ENCODE measurements around the gene SLC39A8. TPM values are rescaled to one million over a fixed set of nuclear protein-coding genes. Genes with fewer than 3 reads are reported as not detected.
A peak's percentile ranks its signal among the peaks of the same experiment; 100 is the strongest.

Gene SLC39A8
- total RNA-seq, 1 donor from 2014 or later = 8.2 TPM

DNA sequence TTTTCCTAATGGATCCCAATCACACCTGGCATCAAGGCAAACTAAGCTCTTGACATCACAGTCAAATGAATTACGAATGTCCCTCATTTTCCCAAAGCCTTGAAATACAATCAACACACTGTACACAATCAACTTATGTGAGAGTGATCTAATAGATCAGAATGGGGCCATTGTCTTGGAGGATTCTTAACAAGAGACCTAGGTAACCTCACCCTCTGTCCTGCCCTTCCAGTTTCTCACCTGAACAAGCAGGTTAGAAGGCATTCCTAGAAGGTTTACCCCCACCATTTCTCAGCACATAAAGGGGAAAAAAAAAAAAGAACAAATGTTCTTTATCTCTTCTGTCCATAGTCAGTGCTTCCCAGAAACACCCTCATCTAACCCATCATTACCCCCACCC lies 6.3 kb downstream of the SLC39A8 start:
- DNase-seq = no peak

- no peak for DNase-seq
Observed at GRCh38 chr4:102338405-102338804, 6.9 kb downstream of the SLC39A8 start.

GRCh38 chr4:102335616-102336015 lies 9.7 kb downstream of the SLC39A8 start:
- no peak for DNase-seq

DNA sequence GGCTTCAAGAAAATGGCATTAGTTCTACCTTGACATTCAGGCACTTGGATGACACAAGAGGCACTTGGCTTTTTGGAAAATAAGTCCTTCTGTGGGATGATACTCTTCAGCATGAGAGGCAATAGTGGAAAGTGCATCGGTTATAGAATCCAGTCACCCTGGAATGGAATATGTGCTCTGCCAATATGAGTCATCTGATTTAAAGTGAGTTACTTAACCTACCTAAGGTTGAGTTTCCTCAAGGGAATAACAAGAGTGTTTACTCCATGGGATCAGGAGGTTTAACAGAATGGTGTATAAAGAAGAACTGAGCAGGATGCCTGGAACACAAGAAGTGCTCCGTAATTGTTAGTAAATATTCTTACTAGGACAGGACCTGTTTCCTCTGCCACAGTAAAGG lies 10.7 kb downstream of the SLC39A8 start:
- no peak for DNase-seq

- no peak for DNase-seq
Observed at GRCh38 chr4:102333787-102334186, 11.5 kb downstream of the SLC39A8 start.

DNA sequence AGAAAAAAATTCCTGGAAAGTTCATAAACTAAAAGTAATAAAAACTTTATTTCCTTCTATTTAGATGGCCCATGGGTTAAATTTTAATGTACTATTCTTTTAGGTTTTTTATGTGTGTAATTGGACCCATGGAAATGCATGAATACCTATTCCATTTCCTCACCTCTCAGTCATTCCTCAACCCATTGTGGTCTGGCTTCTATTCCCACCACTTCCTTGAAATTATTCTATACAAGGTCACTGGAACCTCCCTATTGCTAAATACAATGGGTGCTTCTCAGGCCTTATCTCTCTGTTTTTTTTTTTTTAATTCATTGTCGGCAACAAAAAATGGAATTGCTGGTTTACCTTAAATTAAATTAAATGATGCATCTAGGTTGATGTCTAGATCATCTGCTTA lies 17.2 kb downstream of the SLC39A8 start:
- no peak for DNase-seq

DNA sequence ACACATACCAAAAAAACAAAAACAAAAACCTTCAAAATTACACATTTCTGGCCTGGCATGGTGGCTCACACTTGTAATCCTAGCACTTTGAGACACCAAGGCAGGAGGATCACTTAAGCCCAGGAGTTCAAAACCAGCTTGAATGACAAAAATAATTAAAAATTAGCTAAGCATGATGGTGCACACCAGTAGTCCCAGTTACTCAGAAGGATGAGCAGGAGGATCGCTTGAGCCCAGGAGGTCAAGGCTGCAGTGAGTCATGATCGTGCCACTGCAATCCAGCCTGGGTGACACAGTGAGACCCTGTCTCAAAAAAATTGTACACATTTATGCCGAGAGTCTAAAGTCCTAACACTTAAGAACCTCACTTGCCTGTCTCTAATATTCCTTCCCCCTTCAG lies 18.3 kb downstream of the SLC39A8 start:
- DNase-seq = no peak

DNA sequence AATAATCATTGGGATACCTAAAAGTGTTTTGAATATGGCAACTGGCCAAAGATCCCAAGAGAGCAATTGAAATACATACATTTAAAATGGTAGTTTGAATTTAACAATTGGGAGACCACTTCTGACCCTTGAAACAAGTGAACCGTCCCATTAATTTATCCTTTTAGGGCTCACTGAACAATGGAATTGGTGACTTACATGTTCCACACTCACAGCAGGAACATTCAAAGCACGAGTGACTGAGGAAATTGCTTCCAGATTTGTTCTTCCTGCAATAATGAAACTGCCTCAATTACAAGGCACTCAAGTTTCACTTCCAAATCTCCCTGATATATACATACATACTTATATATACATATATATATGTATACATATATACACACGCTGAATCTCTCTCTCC lies 20.6 kb downstream of the SLC39A8 start:
- peak; percentile 9 for DNase-seq

DNA sequence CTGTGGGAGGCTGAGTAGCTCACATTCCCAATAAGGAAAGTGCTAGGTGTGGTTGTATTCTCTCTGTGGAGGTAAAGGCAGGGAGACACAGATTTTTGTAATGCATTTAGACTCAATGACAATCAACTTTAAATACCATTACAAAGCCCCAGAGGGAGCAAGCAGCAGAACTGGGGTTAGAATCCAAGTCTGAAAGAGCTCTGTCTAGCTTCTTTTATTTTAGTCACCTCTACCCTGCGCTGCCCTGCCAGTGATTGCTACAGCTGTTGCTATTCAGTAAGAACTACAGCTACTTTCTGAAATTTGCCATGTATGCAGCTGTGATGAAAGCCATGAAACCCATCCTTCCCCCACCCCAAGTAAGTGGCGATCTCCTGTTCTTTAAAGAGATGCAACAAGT lies 22.5 kb downstream of the SLC39A8 start:
- DNase-seq = no peak

DNA sequence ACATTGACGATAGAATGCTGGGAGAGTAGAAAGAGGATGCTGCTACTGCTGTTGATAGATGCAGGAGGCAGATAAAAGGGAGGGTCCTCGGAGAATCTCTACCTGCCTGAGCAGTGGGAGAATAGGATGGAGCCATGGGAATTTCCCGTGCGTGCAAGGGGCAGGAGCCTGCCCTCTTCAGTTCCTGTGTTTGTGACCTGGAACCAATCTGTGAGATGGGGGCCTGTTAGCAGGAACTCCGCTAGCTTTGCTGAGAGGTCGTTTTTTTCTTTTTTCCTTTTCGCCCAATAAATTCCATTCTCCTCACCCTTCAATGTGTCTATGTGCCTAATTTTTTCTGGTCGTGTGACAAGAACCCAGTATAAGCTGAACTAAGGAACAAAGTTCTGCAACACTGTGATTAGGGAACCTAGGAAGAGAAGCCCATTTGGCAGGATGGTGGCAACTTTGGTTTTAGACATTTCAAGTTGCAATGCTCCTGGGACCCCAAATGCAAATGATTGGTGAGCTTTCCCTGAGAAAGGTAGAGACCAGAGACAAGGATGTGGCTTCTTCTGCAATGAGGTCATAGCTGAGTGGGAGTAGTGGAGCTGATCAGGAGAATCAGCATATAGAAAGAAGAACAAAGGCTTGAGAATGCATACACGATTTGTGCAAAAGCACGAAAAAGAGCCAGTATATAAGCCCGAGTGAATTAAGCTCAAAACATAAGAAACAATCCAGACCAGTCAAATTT lies 23.9 kb downstream of the SLC39A8 start:
- DNase-seq = no peak

DNA sequence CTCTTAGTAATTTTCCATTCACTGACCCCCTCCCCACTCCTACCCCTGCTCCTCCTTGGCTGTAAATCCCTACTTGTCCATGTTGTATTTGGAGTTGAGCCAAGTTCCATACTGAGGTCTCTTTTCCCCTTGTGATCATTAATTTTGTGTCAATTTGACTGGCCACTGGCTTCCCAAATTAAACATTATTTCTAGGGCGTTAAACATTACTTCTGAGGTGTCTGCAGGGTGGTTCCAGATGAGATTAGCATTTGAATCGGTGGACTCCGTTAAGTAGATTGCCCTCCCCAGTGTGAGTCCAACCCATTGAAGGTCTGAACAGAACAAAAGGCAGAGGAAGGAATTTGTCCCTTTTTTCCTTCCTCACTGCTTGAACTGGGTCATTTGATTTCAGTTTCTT lies 25.7 kb downstream of the SLC39A8 start:
- no peak for DNase-seq

DNA sequence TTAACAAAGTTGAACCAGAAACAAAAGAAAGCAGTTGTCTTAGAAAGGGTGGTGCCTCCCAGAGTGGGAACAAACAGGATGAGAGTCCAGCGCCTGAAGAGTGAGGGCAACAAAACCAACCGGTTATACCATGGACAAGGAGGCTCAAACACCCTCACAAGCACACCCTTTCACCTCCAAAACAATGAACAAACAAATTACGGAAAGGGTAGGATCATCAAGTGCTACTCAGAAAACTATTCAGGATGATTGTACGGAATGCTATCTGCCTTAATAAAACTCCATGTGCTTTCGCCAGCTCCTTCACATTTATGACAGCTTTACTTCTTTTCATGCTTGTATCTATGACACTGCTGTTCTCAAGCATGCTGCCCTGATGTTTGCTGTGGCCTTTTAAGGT lies 26.8 kb downstream of the SLC39A8 start:
- no peak for DNase-seq

- DNase-seq = no peak
Observed at GRCh38 chr4:102318105-102318504, 27.2 kb downstream of the SLC39A8 start.

- no peak for DNase-seq
Observed at GRCh38 chr4:102317459-102317858, 27.8 kb downstream of the SLC39A8 start.

DNA sequence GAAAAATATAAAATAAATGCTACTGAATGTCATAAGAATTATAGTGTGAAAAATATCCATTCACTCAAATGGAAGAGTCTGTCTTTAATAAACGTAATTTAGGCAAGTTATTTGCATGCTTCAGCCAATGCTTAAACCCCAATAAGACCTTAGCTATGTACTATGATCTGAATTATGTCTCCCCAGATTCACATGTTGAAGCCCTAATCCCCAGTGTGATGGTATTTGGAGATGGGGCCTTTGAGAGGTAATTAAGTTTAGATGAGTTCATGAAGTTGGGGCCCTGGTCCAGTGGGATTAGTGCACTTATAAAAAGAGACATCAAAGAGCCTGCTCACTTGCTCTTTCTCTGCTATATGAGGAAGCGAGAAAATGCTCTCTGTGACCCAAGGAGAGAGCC lies 28.7 kb downstream of the SLC39A8 start:
- no peak for DNase-seq

GRCh38 chr4:102315532-102315931 lies 29.8 kb downstream of the SLC39A8 start:
- DNase-seq = no peak

DNA sequence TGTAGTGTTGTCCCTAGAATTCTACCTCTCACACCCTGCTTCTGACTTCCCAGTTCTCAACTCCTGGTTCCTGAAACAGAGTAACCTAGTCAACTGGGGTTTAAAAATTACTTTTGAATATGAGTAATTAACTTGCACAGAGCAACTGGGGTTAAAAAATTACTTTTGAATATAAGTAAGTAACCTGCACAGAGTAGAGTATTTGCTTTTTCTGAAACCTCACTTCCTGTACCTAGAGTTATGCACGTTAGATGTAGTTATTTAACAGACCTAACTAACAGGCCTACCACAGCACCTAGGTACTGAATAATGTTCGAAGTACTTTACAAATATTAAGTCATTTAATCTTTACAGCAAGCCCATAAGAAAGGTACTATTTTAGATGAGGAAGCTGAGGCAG lies 32.9 kb downstream of the SLC39A8 start:
- DNase-seq = no peak

- no peak for DNase-seq
Observed at GRCh38 chr4:102311912-102312311, 33.4 kb downstream of the SLC39A8 start.

DNA sequence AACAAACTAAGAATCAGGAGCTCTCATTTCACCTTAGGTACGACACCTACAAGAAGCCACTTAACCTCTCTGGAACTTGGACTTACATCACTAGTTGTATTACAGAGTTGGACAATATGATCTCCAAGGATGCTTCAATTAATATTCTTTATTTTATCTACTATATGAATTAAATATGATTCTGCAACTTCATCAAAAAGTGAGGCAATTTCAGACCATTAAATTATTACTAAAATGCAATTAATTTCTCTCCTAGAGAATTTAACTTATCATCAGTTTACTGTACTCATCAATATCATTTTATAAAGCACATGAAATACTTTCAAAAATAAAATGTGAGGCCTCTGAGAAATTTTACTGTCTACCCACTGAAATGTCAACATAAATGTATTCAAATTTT lies 33.9 kb downstream of the SLC39A8 start:
- DNase-seq = no peak

- DNase-seq = no peak
Observed at GRCh38 chr4:102308032-102308799, 37.1 kb downstream of the SLC39A8 start.

DNA sequence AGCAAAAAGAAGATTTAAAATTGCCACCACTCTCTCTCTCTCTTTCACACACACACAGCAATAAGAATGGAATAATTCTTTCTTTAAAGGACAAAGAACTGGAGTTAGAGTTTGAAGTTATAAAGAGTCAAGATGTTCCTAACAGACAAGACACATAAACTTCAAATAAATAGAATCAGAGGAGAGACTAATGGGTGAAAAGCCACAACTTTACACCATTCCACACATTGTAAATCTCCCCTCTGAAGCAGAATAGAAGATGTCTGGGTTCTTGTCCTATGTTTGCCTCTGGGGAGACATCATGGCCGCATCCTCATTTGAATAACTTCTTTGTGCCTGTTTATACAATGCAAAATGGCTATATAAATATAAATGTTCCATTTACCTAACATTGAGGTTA lies 39.6 kb downstream of the SLC39A8 start:
- DNase-seq = no peak

DNA sequence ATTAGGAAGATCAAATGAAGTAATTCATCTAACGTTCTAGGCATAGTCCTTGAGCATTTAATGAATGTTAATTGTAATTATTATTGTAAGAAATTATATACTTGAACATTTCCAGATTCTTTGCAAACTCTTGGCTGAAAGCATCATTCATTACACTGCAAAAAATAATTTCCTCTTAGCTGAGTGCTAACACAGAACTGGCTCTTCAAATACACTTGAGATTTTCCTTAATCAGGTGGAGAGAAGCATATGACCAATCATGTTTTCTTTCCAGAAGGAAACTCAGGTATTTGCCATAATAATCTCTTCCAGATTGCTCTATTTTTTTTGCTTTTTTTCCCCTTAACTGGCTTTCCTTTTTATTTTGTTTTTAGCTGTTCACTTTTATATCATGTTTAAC lies 42.5 kb downstream of the SLC39A8 start:
- DNase-seq = no peak

- DNase-seq = no peak
Observed at GRCh38 chr4:102301167-102301566, 44.1 kb downstream of the SLC39A8 start.

All from tongue (tissue), 2 donors.